Measurements from ENCODE around the gene PBX1.

The PBX1 gene

DNA sequence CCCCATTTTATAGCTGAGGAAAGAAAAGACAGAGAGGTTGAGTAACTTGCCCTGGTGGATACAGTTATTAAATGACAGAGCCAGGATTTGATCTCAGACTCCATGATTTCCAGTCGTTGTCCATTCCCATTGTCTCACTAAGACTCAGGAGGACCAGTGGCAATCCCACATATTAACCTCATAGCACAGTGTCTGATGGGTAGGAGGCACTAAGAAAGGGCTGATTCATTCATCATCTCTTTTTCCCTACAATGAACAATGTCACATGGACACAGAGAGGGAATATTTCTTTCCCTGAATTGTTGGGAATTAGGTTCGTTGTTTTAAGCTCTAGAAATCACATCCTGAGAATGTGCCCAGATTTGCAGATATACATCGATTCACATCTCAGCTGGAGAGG, 99.9 kb downstream of the PBX1 start:
- H3K4me3 ChIP-seq (ENCODE audit: low read depth, low read length) = no peak overlapping the region
- DNase-seq (ENCODE audit: low read depth) = no peak
- in situ Hi-C loops (cut with HindIII; ENCODE audit: low sequenced_read_pairs) = loop anchor here (5.0 kb wide), 1 partner anchor 68 kb away; no protein-coding TSS in a partner anchor
- TF ChIP-seq CTCF (IDR thresholded peaks at IDR 0.05; ENCODE audit: low read depth, low read length, missing control alignments) = no peak

- DNase-seq (ENCODE audit: low read depth) = no peak
- in situ Hi-C loops (cut with HindIII; ENCODE audit: low sequenced_read_pairs) = loop anchor here (5.0 kb wide), 1 partner anchor 67 kb away; no protein-coding TSS in a partner anchor
- no peak for TF ChIP-seq CTCF (IDR thresholded peaks at IDR 0.05; ENCODE audit: low read depth, low read length, missing control alignments)
Observed at GRCh38 chr1:164659621-164660411, 100.8 kb downstream of the PBX1 start.

DNA sequence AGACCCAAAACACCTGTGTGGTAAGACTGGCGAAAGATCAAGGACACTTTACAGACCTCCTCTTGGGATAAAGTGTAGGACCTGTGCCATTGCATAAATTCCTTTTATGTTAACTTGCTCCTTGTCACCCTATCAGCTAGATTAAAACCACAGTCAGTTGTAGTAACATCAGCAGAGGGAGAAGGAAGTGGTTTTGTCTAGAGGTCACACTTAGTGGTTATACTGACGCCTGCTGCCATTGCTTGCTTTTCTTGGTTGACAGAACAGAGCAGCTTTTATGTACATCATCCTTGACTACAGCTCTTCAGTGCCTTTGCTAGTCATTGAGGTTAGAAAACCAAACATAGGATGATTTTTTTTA, 101.4 kb downstream of the PBX1 start:
- no peak for TF ChIP-seq CTCF (IDR thresholded peaks at IDR 0.05; ENCODE audit: low read depth, low read length, missing control alignments)
- in situ Hi-C loops (cut with HindIII; ENCODE audit: low sequenced_read_pairs) = no loop called here
- H3K4me3 ChIP-seq (ENCODE audit: low read depth, low read length) = no peak overlapping the region
- no peak for DNase-seq (ENCODE audit: low read depth)

More at GRCh38 chr1:164659621-164660411, 100.8 kb downstream of the PBX1 start:
- H3K4me3 ChIP-seq (ENCODE audit: low read depth, low read length) = no peak overlapping the region

DNA sequence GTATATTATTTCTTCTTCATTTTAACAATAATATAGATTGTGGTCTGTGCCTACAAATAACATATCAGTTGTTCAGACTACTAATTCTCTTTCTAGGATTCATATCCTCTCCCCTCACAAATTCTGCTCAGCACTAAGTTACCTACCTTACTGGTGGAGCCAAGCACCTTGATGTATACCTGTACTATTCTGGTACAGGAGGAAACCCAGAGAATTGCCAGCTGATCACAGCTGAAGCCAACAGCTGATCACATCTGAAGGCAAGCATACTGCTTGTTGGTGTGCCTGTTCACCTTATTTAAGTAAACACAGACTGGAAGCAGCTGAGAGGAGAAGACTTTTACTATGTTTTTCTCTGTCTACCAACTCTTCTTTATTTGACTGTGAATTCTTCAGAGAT, 101.8 kb downstream of the PBX1 start:
- DNase-seq (ENCODE audit: low read depth) = no peak
- no peak for TF ChIP-seq CTCF (IDR thresholded peaks at IDR 0.05; ENCODE audit: low read depth, low read length, missing control alignments)
- in situ Hi-C loops (cut with HindIII; ENCODE audit: low sequenced_read_pairs) = no loop called here
- no peak overlapping the region for H3K4me3 ChIP-seq (ENCODE audit: low read depth, low read length)

- no peak for DNase-seq (ENCODE audit: low read depth)
- TF ChIP-seq CTCF (IDR thresholded peaks at IDR 0.05; ENCODE audit: low read depth, low read length, missing control alignments) = no peak
- in situ Hi-C loops (cut with HindIII; ENCODE audit: low sequenced_read_pairs) = no loop called here
- no peak overlapping the region for H3K4me3 ChIP-seq (ENCODE audit: low read depth, low read length)
Observed at GRCh38 chr1:164662462-164662861, 103.5 kb downstream of the PBX1 start.

GRCh38 chr1:164662955-164663354, 104.0 kb downstream of the PBX1 start:
- no peak for TF ChIP-seq CTCF (IDR thresholded peaks at IDR 0.05; ENCODE audit: low read depth, low read length, missing control alignments)
- in situ Hi-C loops (cut with HindIII; ENCODE audit: low sequenced_read_pairs) = no loop called here
- no peak overlapping the region for H3K4me3 ChIP-seq (ENCODE audit: low read depth, low read length)
- DNase-seq (ENCODE audit: low read depth) = no peak
